Central memory CD8-positive, alpha-beta T cell (primary cell): ENCODE measurements around the gene LIPE.

Source experiments
- ATAC-seq: fragments of 150-1000 bp; cut with Tn5 transposase; replicated peaks from 2 replicates; pipeline ENCODE4 v1.10.0; 2022; ENCODE audit warnings: mild to moderate bottlenecking, moderate FRiP score, moderate number of reproducible peaks; ENCODE audit not compliant: poor library complexity, severe bottlenecking; ENCODE audit errors: extremely low read depth
- DNase-seq, 2 donors: peaks; one replicate each; pipeline ENCODE4 v3.0.0; 2021; ENCODE audit warnings: low spot score in 2 of 2
- H3K27ac Mint-ChIP-seq: one replicate; pipeline ENCODE4 v1.8.0; 2022; ENCODE audit warnings: low read depth, mild to moderate bottlenecking, moderate library complexity, mixed read lengths
- H3K27me3 Mint-ChIP-seq: one replicate; pipeline ENCODE4 v1.8.0; 2022; ENCODE audit warnings: mixed read lengths
- H3K36me3 Mint-ChIP-seq: one replicate; pipeline ENCODE4 v1.8.0; 2022; ENCODE audit warnings: mild to moderate bottlenecking, moderate library complexity, mixed read lengths; ENCODE audit not compliant: insufficient read depth
- H3K4me1 Mint-ChIP-seq: one replicate; pipeline ENCODE4 v1.8.0; 2022; ENCODE audit warnings: mixed read lengths
- H3K4me3 Mint-ChIP-seq: one replicate; pipeline ENCODE4 v1.8.0; 2022; ENCODE audit warnings: mild to moderate bottlenecking, moderate library complexity, mixed read lengths
- H3K9me3 Mint-ChIP-seq: one replicate; pipeline ENCODE4 v1.8.0; 2022; ENCODE audit warnings: mixed read lengths

LIPE gene

GRCh38 chr19:42440357-42441048 is 13.3 kb upstream of the LIPE start:
- Mint-ChIP-seq H3K27me3 (no peaks in the 10 kb centered on the region), H3K9me3 (no peaks in the 10 kb centered on the region), H3K36me3 (no peaks in the 10 kb centered on the region), H3K4me3 (no peak overlapping the region), H3K4me1 (peaks cover 18% of the 10 kb centered on the region), H3K27ac (no peak overlapping the region)
- ATAC-seq: peak; percentile 64
- DNase-seq: peak; percentile 64 to 79

- H3K27me3 Mint-ChIP-seq: no peaks in the 10 kb centered on the region
- H3K9me3 Mint-ChIP-seq: no peaks in the 10 kb centered on the region
- no peaks in the 10 kb centered on the region for H3K36me3 Mint-ChIP-seq
- H3K4me3 Mint-ChIP-seq: no peak overlapping the region
- DNase-seq (no peak), ATAC-seq (no peak)
- H3K4me1 Mint-ChIP-seq: peaks cover 14% of the 10 kb centered on the region
- no peak overlapping the region for H3K27ac Mint-ChIP-seq
Measured at GRCh38 chr19:42436006-42436405, 8.8 kb upstream of the LIPE start.

GRCh38 chr19:42435316-42435715 is 8.1 kb upstream of the LIPE start:
- DNase-seq (no peak), ATAC-seq (no peak)
- no peaks in the 10 kb centered on the region for H3K36me3 Mint-ChIP-seq
- peaks cover 7% of the 10 kb centered on the region for H3K4me1 Mint-ChIP-seq
- no peak overlapping the region for H3K27ac Mint-ChIP-seq
- no peak overlapping the region for H3K4me3 Mint-ChIP-seq
- no peaks in the 10 kb centered on the region for H3K9me3 Mint-ChIP-seq
- H3K27me3 Mint-ChIP-seq: no peaks in the 10 kb centered on the region

- ATAC-seq (no peak), DNase-seq (peak; percentile 33 to 38)
- H3K36me3 Mint-ChIP-seq: no peaks in the 10 kb centered on the region
- H3K9me3 Mint-ChIP-seq: no peaks in the 10 kb centered on the region
- no peak overlapping the region for H3K27ac Mint-ChIP-seq
- H3K4me1 Mint-ChIP-seq: peaks cover 7% of the 10 kb centered on the region
- H3K27me3 Mint-ChIP-seq: no peaks in the 10 kb centered on the region
- H3K4me3 Mint-ChIP-seq: no peak overlapping the region
Measured at GRCh38 chr19:42433503-42434260, 6.5 kb upstream of the LIPE start.

- no peak for ATAC-seq
- DNase-seq: no peak
- H3K4me3 Mint-ChIP-seq: no peak overlapping the region
- no peaks in the 10 kb centered on the region for H3K36me3 Mint-ChIP-seq
- no peaks in the 10 kb centered on the region for H3K4me1 Mint-ChIP-seq
- H3K9me3 Mint-ChIP-seq: no peaks in the 10 kb centered on the region
- no peak overlapping the region for H3K27ac Mint-ChIP-seq
- H3K27me3 Mint-ChIP-seq: no peaks in the 10 kb centered on the region
Measured at GRCh38 chr19:42431486-42431885, 4.3 kb upstream of the LIPE start.

- H3K36me3 Mint-ChIP-seq: no peaks in the 10 kb centered on the region
Measured at GRCh38 chr19:42428676-42429075, 1.5 kb upstream of the LIPE start.

GRCh38 chr19:42426643-42427042 is 545 bp downstream of the LIPE start:
- Mint-ChIP-seq H3K4me1 (peaks cover 28% of the 10 kb centered on the region), H3K27ac (no peak overlapping the region), H3K36me3 (peaks cover 3% of the 10 kb centered on the region), H3K4me3 (no peak overlapping the region), H3K9me3 (no peaks in the 10 kb centered on the region), H3K27me3 (no peaks in the 10 kb centered on the region)
- ATAC-seq (no peak), DNase-seq (no peak)

More at GRCh38 chr19:42428676-42429075, 1.5 kb upstream of the LIPE start:
- Mint-ChIP-seq H3K4me1 (peaks cover 9% of the 10 kb centered on the region), H3K27ac (no peak overlapping the region), H3K27me3 (no peaks in the 10 kb centered on the region), H3K9me3 (no peaks in the 10 kb centered on the region), H3K4me3 (no peak overlapping the region)
- no peak for DNase-seq
- ATAC-seq: no peak

GRCh38 chr19:42424712-42425131 is 2.5 kb downstream of the LIPE start:
- no peaks in the 10 kb centered on the region for H3K27me3 Mint-ChIP-seq
- DNase-seq: no peak
- H3K4me3 Mint-ChIP-seq: peak overlapping the region; percentile 97
- no peak for ATAC-seq
- H3K27ac Mint-ChIP-seq: peak overlapping the region; percentile 16
- peaks cover 3% of the 10 kb centered on the region for H3K36me3 Mint-ChIP-seq
- H3K9me3 Mint-ChIP-seq: no peaks in the 10 kb centered on the region
- peaks cover 46% of the 10 kb centered on the region for H3K4me1 Mint-ChIP-seq

- Mint-ChIP-seq H3K36me3 (peaks cover 3% of the 10 kb centered on the region), H3K27ac (peak overlapping the region; percentile 16), H3K9me3 (no peaks in the 10 kb centered on the region), H3K27me3 (no peaks in the 10 kb centered on the region), H3K4me3 (peak overlapping the region; percentile 97), H3K4me1 (peaks cover 46% of the 10 kb centered on the region)
- DNase-seq (no peak), ATAC-seq (no peak)
Measured at GRCh38 chr19:42424345-42424707, 2.9 kb downstream of the LIPE start.

- H3K9me3 Mint-ChIP-seq: no peaks in the 10 kb centered on the region
- no peaks in the 10 kb centered on the region for H3K27me3 Mint-ChIP-seq
- H3K36me3 Mint-ChIP-seq: peaks cover 3% of the 10 kb centered on the region
- DNase-seq (peak; percentile 87), ATAC-seq (peak; percentile 91)
- peak overlapping the region; percentile 97 for H3K4me3 Mint-ChIP-seq
- peak overlapping the region; percentile 89 for H3K27ac Mint-ChIP-seq
- peaks cover 46% of the 10 kb centered on the region for H3K4me1 Mint-ChIP-seq
Measured at GRCh38 chr19:42423462-42424344, 3.5 kb downstream of the LIPE start.

GRCh38 chr19:42422901-42423461 is 4.2 kb downstream of the LIPE start:
- Mint-ChIP-seq H3K36me3 (peaks cover 5% of the 10 kb centered on the region), H3K4me1 (peaks cover 46% of the 10 kb centered on the region), H3K4me3 (peak overlapping the region; percentile 97), H3K27me3 (no peaks in the 10 kb centered on the region), H3K9me3 (no peaks in the 10 kb centered on the region), H3K27ac (peak overlapping the region; percentile 89)
- DNase-seq (peak; percentile 40 to 57), ATAC-seq (peak; percentile 68)
